HG02642 (cell line): ENCODE measurements around the gene GPX5.
"Not testable (repeated sequence)": the region's sequence is repeated elsewhere in the genome, so short reads cannot be mapped to it uniquely, and the experiment has no call there.

Source experiments
- ATAC-seq: cut with Tn5 transposase; IDR thresholded peaks from one replicate; pipeline ENCODE4 v1.9.1; 2021; ENCODE audit warnings: mild to moderate bottlenecking; ENCODE audit not compliant: unreplicated experiment, poor library complexity

Gene GPX5, protein sequence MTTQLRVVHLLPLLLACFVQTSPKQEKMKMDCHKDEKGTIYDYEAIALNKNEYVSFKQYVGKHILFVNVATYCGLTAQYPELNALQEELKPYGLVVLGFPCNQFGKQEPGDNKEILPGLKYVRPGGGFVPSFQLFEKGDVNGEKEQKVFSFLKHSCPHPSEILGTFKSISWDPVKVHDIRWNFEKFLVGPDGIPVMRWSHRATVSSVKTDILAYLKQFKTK

GRCh38 chr6:28525496-28526039, at the start of gene GPX5:
Gene GPX5 (plus strand): TSS chr6:28525881. CDS start chr6:28526014, 133 bp downstream.
- no peak for ATAC-seq

- no peak for ATAC-seq
Observed at GRCh38 chr6:28478518-28478917, 47.2 kb upstream of the GPX5 start.

- ATAC-seq = no peak
Observed at GRCh38 chr6:28480253-28480932, 45.3 kb upstream of the GPX5 start.

- no peak for ATAC-seq
Observed at GRCh38 chr6:28485482-28485881, 40.2 kb upstream of the GPX5 start.

DNA sequence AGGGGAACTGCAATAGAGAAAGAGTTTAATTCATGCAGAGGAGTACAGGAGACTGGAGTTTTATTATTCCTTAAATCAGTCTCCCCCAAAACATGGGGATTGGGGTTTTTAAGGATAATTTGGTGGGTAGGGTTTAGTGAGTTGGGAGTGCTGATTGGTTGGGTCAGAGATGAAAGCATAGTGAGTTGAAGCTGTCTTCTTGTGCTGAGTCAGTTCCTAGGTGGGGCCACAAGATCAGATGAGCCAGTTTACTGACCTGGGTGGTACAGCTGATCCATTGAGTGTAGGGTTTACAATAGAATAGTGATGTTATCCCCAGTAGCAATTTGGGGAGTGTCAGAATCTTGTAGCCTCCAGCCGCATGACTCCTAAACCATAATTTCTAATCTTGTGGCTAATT, 39.1 kb upstream of the GPX5 start:
- ATAC-seq = no peak

- ATAC-seq = no peak
Observed at GRCh38 chr6:28486988-28487742, 38.5 kb upstream of the GPX5 start.

DNA sequence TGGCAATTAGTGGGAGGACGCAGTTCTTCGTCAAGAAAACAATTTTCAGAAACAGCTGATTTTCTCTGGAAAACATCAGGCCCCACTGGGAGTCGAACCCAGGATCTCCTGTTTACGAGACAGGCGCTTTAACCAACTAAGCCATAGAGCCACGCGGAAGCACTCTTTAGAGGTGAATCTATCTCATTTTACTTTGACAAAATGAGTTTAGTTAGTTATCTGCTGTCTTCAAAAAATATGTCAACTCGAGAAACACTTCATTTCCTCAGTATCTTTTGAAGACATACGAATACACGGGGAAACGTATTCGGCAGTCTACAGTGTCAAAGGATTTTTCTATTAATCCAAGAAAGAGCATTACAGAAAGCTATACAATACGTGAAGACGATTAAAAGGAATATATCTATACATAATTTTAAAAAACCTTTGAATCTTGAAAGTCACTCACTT, 36.7 kb upstream of the GPX5 start:
- no peak for ATAC-seq

- peak; percentile 71 for ATAC-seq
Observed at GRCh38 chr6:28489366-28490204, 36.1 kb upstream of the GPX5 start.

DNA sequence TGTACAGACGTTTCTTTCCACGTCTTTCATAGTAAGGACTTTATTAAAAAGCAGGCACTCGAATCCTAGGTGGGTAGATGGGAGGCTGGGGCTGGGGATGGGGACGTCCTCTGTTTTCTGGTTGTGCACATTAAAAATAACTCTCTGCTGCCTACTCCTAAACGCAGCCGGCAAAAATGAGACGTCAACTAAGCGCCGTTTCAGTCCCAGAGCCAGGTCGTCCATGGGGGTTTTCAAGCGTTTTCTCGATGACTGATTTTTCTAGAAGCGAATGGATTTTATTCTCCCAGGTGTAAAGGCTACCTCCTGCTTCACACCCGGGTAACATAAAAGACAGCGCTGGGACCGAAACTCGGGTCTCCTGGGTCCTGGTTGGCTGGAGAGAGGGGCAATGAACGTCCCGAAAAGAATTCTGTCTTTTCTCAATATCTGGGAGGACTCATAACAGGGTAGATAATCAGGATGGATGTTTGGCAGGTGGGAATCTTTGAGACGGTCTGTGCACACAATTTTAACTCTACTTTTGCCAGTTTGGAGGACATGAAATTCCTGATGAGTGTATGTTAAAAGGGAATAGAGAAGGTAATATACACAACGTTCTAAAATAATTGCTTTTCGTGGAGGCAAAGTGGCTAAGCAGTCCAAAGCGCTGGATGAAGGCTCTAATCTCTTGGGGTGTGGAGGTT, 35.3 kb upstream of the GPX5 start:
- ATAC-seq = peak; percentile 23

DNA sequence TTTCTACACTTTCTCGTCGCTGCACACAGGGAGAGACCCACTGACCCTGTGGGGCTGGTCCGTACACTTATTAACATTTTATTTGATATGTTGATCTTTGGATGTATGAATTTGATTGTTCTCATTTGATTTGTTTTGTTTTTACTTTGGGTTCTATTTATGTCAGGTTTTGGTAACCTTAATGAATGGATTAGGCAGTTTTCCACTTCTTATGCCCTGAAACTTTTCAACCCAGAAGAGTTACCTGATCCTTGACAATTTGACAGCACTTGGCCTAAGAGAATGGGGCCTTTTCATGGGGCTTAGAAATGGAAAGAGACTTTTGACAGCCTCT, 33.7 kb upstream of the GPX5 start:
- ATAC-seq = no peak

DNA sequence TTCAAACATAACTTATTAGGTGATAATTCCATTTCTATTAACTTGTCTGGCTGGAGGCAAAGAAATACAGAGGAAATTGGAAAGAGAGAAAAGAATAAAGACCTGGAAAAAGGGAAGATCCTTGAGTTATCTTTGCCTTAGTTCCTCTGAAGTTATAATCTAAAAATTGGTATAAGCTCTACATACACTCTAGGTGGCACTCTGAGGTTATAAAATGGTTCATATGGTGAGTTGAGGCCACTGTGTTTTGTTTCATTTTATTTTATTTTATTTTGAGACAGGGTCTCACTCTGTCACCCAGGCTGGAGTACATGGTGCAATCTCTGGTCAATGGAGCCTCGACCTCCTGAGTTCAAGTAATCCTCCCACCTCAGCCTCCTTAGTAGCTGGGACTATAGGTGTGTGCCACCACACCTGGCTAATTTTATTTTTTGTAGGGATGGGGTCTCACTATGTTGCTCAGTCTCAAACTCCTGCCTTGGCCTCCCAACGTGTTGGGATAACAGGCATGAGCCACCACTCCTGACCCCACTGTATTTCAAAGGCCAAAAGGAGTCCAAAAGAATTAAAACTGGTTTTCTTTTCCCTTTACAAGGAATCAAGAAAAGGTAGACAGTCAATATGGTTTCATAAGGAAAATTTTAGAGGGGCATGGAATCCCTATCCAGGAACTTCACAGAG, 29.4 kb upstream of the GPX5 start:
- no peak for ATAC-seq

DNA sequence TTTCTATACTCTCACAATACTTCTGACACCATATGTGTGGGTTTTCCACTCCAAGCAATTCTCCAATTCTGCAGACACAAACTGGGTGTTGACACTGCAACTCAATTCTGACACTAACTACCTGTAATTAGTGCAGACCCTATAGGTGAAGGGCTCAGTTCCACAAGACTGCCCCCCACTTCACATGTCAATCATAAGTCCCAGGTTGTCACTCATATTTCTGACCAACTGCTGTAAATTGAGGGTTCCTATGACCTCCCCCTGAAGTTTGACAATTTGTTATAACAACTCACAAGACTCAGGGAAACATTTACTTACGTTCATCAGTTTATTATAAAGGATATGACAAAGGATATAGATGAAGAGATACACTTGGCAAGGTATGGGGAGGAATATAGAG, 28.4 kb upstream of the GPX5 start:
- ATAC-seq = no peak

- no peak for ATAC-seq
Observed at GRCh38 chr6:28497893-28498292, 27.8 kb upstream of the GPX5 start.

DNA sequence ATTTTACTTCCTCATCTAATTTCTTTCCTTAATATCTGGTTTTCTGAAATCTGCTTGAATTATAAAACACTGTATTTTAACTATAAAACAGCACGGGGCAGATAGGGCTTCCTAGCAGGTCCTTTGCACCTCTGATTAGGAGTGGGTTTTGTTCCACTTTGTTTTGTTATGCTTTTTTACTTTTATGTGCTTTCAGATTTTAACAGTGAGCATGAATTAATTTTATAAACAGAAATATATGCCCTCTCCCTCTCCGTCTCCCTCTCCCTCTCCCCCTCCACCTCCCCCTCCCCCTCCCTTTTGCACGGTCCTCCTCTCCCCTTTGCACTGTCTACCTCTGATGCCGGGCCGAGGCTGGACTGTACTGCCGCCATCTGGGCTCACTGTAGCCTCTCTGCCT, 24.4 kb upstream of the GPX5 start:
- no peak for ATAC-seq

DNA sequence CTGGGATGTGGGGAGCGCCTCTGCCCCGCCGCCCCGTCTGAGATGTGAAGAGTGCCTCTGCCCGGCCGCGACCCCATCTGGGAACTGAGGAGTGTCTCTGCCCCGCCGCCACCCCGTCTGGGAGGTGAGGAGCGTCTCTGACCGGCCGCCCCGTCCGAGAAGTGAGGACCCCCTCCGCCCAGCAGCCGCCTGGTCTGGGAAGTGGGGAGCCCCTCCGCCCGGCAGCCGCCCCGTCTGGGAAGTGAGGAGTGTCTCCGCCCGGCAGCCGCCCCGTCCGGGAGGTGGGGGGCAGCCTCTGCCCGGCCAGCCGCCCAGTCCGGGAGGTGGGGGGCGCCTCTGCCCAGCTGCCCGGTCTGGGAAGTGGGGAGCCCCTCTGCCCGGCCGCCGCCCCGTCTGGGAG, 23.5 kb upstream of the GPX5 start:
- not testable (repeated sequence) for ATAC-seq

- ATAC-seq = not testable (repeated sequence)
Observed at GRCh38 chr6:28502709-28503305, 22.9 kb upstream of the GPX5 start.

- ATAC-seq = no peak
Observed at GRCh38 chr6:28505733-28506132, 19.9 kb upstream of the GPX5 start.

- ATAC-seq = no peak
Observed at GRCh38 chr6:28506807-28507475, 18.7 kb upstream of the GPX5 start.
